A549 (cell line): ENCODE results near the gene ZFYVE19.

Experiments
- CHD2 ChIP-seq: fragments of 150-350 bp; IDR thresholded peaks from 2 replicates; pipeline ENCODE4 v1.6.1; 2014; ENCODE audit warnings: low read length; ENCODE audit not compliant: partially characterized antibody
- CTCF ChIP-seq: fragments of >200 bp; sonication (Bioruptor Twin); formaldehyde crosslinking; IDR thresholded peaks from 3 replicates; pipeline ENCODE4 v1.5.1; 2016
- EP300 ChIP-seq, 2 experiments: fragments of >200 bp; sonication (Bioruptor Twin); formaldehyde crosslinking; IDR thresholded peaks; 2 replicates in 1 of 2; 3 replicates in 1 of 2; pipeline ENCODE4 v1.6.1; 2016 to 2017
- MAZ ChIP-seq: fragments of 150-350 bp; IDR thresholded peaks from 2 replicates; pipeline ENCODE4 v1.6.1; 2014; ENCODE audit warnings: antibody characterized with exemption, low read depth, low read length, borderline replicate concordance
- RAD21 ChIP-seq, 2 experiments: fragments of >200 bp in 1 of 2; sonication (Bioruptor Twin) in 1 of 2; formaldehyde crosslinking in 1 of 2; IDR thresholded peaks in 1 of 2; conservative IDR thresholded peaks in 1 of 2; 2 replicates in 1 of 2; 3 replicates in 1 of 2; pipeline ENCODE4 v1.6.1; 2012 to 2018; ENCODE audit warnings: inconsistent platforms in 1 of 2
- RFX5 ChIP-seq: fragments of 450-650 bp; IDR thresholded peaks from 2 replicates; pipeline ENCODE4 v1.7.1; 2014; ENCODE audit warnings: antibody characterized with exemption, mild to moderate bottlenecking, moderate library complexity

DNA sequence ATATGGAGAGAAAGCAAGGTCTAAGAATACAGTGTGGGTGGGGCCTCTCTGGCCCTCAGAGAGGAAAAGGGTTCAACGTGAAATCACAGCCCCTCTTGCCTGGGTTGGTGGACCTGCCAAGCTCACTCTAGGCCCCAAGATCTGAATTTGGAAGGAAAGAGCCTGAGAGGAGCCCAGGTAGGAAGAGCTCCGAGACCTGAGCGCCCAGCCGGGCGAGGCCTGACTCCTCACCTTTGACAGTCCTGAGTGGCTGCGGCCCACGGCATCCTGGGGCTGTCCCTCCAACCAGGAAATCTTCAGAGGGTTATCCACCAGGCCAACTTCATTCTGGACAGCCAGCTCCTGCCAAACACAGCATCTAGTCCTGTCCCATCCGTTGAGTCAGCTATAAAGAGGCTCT, 33.4 kb upstream of the ZFYVE19 start:
- TF ChIP-seq EP300 (IDR thresholded peaks at IDR 0.05) (no peak), CTCF (no peak), CHD2 (no peak), RAD21 (conservative IDR thresholded peaks at IDR 0.05 in 1 of 2, IDR thresholded peaks at IDR 0.05 in 1 of 2) (no peak), RFX5 (no peak), MAZ (no peak)
